T-helper 1 cell treated with Interleukin-12 subunit alpha and Interleukin-12 subunit beta and Interleukin-4 antibody, amounts not matched to agents 30 μg/mL and 1 μg/mL, for 36 hours (primary cell): ENCODE measurements around the gene CHCHD6.

ENCODE experiments used
- H3K27ac Mint-ChIP-seq: one replicate; pipeline ENCODE4 v1.8.0; 2021; ENCODE audit warnings: mild to moderate bottlenecking, mixed read lengths
- H3K27me3 Mint-ChIP-seq: one replicate; pipeline ENCODE4 v1.8.0; 2021; ENCODE audit warnings: low read depth, mixed read lengths
- H3K36me3 Mint-ChIP-seq: one replicate; pipeline ENCODE4 v1.8.0; 2021; ENCODE audit warnings: low read depth, mixed read lengths
- H3K4me1 Mint-ChIP-seq: one replicate; pipeline ENCODE4 v1.8.0; 2021; ENCODE audit warnings: low read depth, mixed read lengths
- H3K4me3 Mint-ChIP-seq: one replicate; pipeline ENCODE4 v1.8.0; 2021; ENCODE audit warnings: mild to moderate bottlenecking, moderate library complexity, mixed read lengths
- H3K9me3 Mint-ChIP-seq: one replicate; pipeline ENCODE4 v1.8.0; 2021; ENCODE audit warnings: mixed read lengths

The CHCHD6 gene

GRCh38 chr3:126703512-126704493 lies at the start of gene CHCHD6:
CHCHD6 (plus strand) TSS chr3:126704240; CDS start chr3:126704313, 73 bp downstream.
- peaks cover 15% of the 10 kb centered on the region for H3K4me1 Mint-ChIP-seq
- peak within 1 kb of the TSS; percentile 95 for H3K4me3 Mint-ChIP-seq
- H3K27me3 Mint-ChIP-seq: peaks cover 37% of the 10 kb centered on the region
- H3K36me3 Mint-ChIP-seq: no peaks in the 10 kb centered on the region
- H3K27ac Mint-ChIP-seq: peak within 1 kb of the TSS; percentile 55
- H3K9me3 Mint-ChIP-seq: no peaks in the 10 kb centered on the region

GRCh38 chr3:126654571-126655383 lies 49.3 kb upstream of the CHCHD6 start, which contains the start of gene TXNRD3:
TXNRD3 (minus strand) TSS chr3:126655124.
- no peak within 1 kb of the TSS for H3K27ac Mint-ChIP-seq
- peaks cover 1% of the 10 kb centered on the region for H3K36me3 Mint-ChIP-seq
- peak within 1 kb of the TSS; percentile 75 for H3K4me3 Mint-ChIP-seq
- peaks cover 50% of the 10 kb centered on the region for H3K27me3 Mint-ChIP-seq
- H3K9me3 Mint-ChIP-seq: peaks cover 4% of the 10 kb centered on the region
- no peaks in the 10 kb centered on the region for H3K4me1 Mint-ChIP-seq

GRCh38 chr3:126655887-126656286 lies 48.2 kb upstream of the CHCHD6 start:
- Mint-ChIP-seq H3K36me3 (peaks cover 1% of the 10 kb centered on the region), H3K27me3 (peaks cover 46% of the 10 kb centered on the region), H3K27ac (no peak overlapping the region)

GRCh38 chr3:126656371-126657134 lies 47.5 kb upstream of the CHCHD6 start:
- H3K27ac Mint-ChIP-seq: no peak overlapping the region

More at GRCh38 chr3:126655887-126656286, 48.2 kb upstream of the CHCHD6 start:
- peaks cover 4% of the 10 kb centered on the region for H3K9me3 Mint-ChIP-seq
- no peaks in the 10 kb centered on the region for H3K4me1 Mint-ChIP-seq
- no peak overlapping the region for H3K4me3 Mint-ChIP-seq

GRCh38 chr3:126657901-126658300 lies 46.1 kb upstream of the CHCHD6 start:
- peaks cover 4% of the 10 kb centered on the region for H3K9me3 Mint-ChIP-seq
- no peak overlapping the region for H3K27ac Mint-ChIP-seq
- no peak overlapping the region for H3K4me3 Mint-ChIP-seq
- H3K27me3 Mint-ChIP-seq: peaks cover 33% of the 10 kb centered on the region
- H3K36me3 Mint-ChIP-seq: peaks cover 1% of the 10 kb centered on the region
- no peaks in the 10 kb centered on the region for H3K4me1 Mint-ChIP-seq

More at GRCh38 chr3:126656371-126657134, 47.5 kb upstream of the CHCHD6 start:
- peaks cover 4% of the 10 kb centered on the region for H3K9me3 Mint-ChIP-seq
- peaks cover 44% of the 10 kb centered on the region for H3K27me3 Mint-ChIP-seq
- no peak overlapping the region for H3K4me3 Mint-ChIP-seq
- H3K36me3 Mint-ChIP-seq: peaks cover 1% of the 10 kb centered on the region
- H3K4me1 Mint-ChIP-seq: no peaks in the 10 kb centered on the region

- H3K4me1 Mint-ChIP-seq: no peaks in the 10 kb centered on the region
- H3K4me3 Mint-ChIP-seq: no peak overlapping the region
- H3K36me3 Mint-ChIP-seq: no peaks in the 10 kb centered on the region
- H3K9me3 Mint-ChIP-seq: peaks cover 4% of the 10 kb centered on the region
- H3K27ac Mint-ChIP-seq: no peak overlapping the region
- peaks cover 26% of the 10 kb centered on the region for H3K27me3 Mint-ChIP-seq
These were observed 45.5 kb upstream of the CHCHD6 start for GRCh38 chr3:126658584-126658983.

GRCh38 chr3:126659915-126660886 lies 43.8 kb upstream of the CHCHD6 start:
- Mint-ChIP-seq H3K4me3 (no peak overlapping the region), H3K36me3 (no peaks in the 10 kb centered on the region), H3K9me3 (peaks cover 4% of the 10 kb centered on the region), H3K27ac (no peak overlapping the region), H3K27me3 (peaks cover 21% of the 10 kb centered on the region), H3K4me1 (no peaks in the 10 kb centered on the region)

GRCh38 chr3:126661532-126662364 lies 42.3 kb upstream of the CHCHD6 start:
- Mint-ChIP-seq H3K27me3 (peaks cover 12% of the 10 kb centered on the region), H3K4me1 (no peaks in the 10 kb centered on the region), H3K36me3 (no peaks in the 10 kb centered on the region), H3K27ac (no peak overlapping the region), H3K4me3 (no peak overlapping the region), H3K9me3 (peaks cover 4% of the 10 kb centered on the region)

- no peak overlapping the region for H3K27ac Mint-ChIP-seq
- no peak overlapping the region for H3K4me3 Mint-ChIP-seq
- H3K36me3 Mint-ChIP-seq: no peaks in the 10 kb centered on the region
- H3K9me3 Mint-ChIP-seq: peaks cover under 1% of the 10 kb centered on the region
- no peaks in the 10 kb centered on the region for H3K27me3 Mint-ChIP-seq
- H3K4me1 Mint-ChIP-seq: no peaks in the 10 kb centered on the region
These were observed 40.8 kb upstream of the CHCHD6 start for GRCh38 chr3:126663257-126663656.

- no peaks in the 10 kb centered on the region for H3K9me3 Mint-ChIP-seq
- H3K4me3 Mint-ChIP-seq: no peak overlapping the region
- no peak overlapping the region for H3K27ac Mint-ChIP-seq
- H3K36me3 Mint-ChIP-seq: no peaks in the 10 kb centered on the region
- H3K27me3 Mint-ChIP-seq: no peaks in the 10 kb centered on the region
- H3K4me1 Mint-ChIP-seq: no peaks in the 10 kb centered on the region
These were observed 40.3 kb upstream of the CHCHD6 start for GRCh38 chr3:126663750-126664149.

- H3K4me1 Mint-ChIP-seq: no peaks in the 10 kb centered on the region
- H3K27ac Mint-ChIP-seq: no peak overlapping the region
- no peak overlapping the region for H3K4me3 Mint-ChIP-seq
- no peaks in the 10 kb centered on the region for H3K36me3 Mint-ChIP-seq
- no peaks in the 10 kb centered on the region for H3K27me3 Mint-ChIP-seq
- H3K9me3 Mint-ChIP-seq: no peaks in the 10 kb centered on the region
These were observed 39.3 kb upstream of the CHCHD6 start for GRCh38 chr3:126664591-126665214.

GRCh38 chr3:126665221-126665936 lies 38.7 kb upstream of the CHCHD6 start:
- Mint-ChIP-seq H3K27ac (no peak overlapping the region), H3K9me3 (no peaks in the 10 kb centered on the region), H3K36me3 (no peaks in the 10 kb centered on the region), H3K4me3 (no peak overlapping the region), H3K4me1 (no peaks in the 10 kb centered on the region), H3K27me3 (no peaks in the 10 kb centered on the region)
